Measurements from ENCODE around the gene HSD17B2.

The HSD17B2 gene

GRCh38 chr16:82082543-82083244 is 47.6 kb downstream of the HSD17B2 start:
- no peak for TF ChIP-seq CTCF (conservative IDR thresholded peaks at IDR 0.05; ENCODE audit: low read depth, low read length)
- DNase-seq (ENCODE audit: low read depth) = no peak

GRCh38 chr16:82083710-82084353 is 48.8 kb downstream of the HSD17B2 start:
- no peak overlapping the region for H3K4me3 ChIP-seq (ENCODE audit: low read length)
- TF ChIP-seq CTCF (conservative IDR thresholded peaks at IDR 0.05; ENCODE audit: low read depth, low read length) = no peak
- no peak for DNase-seq (ENCODE audit: low read depth)

More at GRCh38 chr16:82082543-82083244, 47.6 kb downstream of the HSD17B2 start:
- H3K4me3 ChIP-seq (ENCODE audit: low read length) = no peak overlapping the region

- no peak for DNase-seq (ENCODE audit: low read depth)
- TF ChIP-seq CTCF (conservative IDR thresholded peaks at IDR 0.05; ENCODE audit: low read depth, low read length) = no peak
- H3K4me3 ChIP-seq (ENCODE audit: low read length) = no peak overlapping the region
Observed at GRCh38 chr16:82085011-82085779, 50.1 kb downstream of the HSD17B2 start.

GRCh38 chr16:82088483-82088882 is 53.4 kb downstream of the HSD17B2 start:
- no peak for TF ChIP-seq CTCF (conservative IDR thresholded peaks at IDR 0.05; ENCODE audit: low read depth, low read length)
- no peak overlapping the region for H3K4me3 ChIP-seq (ENCODE audit: low read length)
- no peak for DNase-seq (ENCODE audit: low read depth)

- TF ChIP-seq CTCF (conservative IDR thresholded peaks at IDR 0.05; ENCODE audit: low read depth, low read length) = no peak
- DNase-seq (ENCODE audit: low read depth) = no peak
- H3K4me3 ChIP-seq (ENCODE audit: low read length) = no peak overlapping the region
Observed at GRCh38 chr16:82091241-82091640, 56.2 kb downstream of the HSD17B2 start.

GRCh38 chr16:82092711-82093110 is 57.7 kb downstream of the HSD17B2 start:
- DNase-seq (ENCODE audit: low read depth) = no peak
- TF ChIP-seq CTCF (conservative IDR thresholded peaks at IDR 0.05; ENCODE audit: low read depth, low read length) = no peak
- no peak overlapping the region for H3K4me3 ChIP-seq (ENCODE audit: low read length)

Measured in retinal pigment epithelial cell (primary cell).